IPS DF 4.7 (cell line): Measurements from ENCODE around the gene PPL.
"Not testable (repeated sequence)": the region's sequence is repeated elsewhere in the genome, so short reads cannot be mapped to it uniquely, and the experiment has no call there.

Experiments used
- DNase-seq: peaks from one replicate; pipeline ENCODE4 v3.0.0-alpha.2; 2013; ENCODE audit warnings: low spot score; ENCODE audit errors: extremely low read depth

The PPL gene

DNA sequence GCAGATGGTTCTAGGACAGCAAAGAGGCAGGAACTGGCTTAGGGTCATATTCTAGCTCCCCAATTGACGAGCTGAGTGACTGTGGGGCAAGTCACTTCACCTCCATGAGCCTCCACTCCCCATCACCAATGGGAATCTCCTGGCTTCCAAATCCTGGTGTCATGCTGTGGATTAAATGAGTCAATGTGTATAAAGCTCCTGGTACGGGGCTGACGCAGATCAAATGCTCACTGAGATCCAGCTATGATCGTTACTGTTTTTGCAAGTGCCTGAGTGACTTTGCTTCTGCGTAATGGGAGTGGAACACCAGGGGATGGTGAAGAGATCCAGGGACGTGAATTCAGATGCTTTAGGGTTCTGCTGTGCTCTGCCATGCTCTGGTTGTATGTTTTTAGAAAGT lies 23.6 kb upstream of the PPL start:
- no peak for DNase-seq

DNA sequence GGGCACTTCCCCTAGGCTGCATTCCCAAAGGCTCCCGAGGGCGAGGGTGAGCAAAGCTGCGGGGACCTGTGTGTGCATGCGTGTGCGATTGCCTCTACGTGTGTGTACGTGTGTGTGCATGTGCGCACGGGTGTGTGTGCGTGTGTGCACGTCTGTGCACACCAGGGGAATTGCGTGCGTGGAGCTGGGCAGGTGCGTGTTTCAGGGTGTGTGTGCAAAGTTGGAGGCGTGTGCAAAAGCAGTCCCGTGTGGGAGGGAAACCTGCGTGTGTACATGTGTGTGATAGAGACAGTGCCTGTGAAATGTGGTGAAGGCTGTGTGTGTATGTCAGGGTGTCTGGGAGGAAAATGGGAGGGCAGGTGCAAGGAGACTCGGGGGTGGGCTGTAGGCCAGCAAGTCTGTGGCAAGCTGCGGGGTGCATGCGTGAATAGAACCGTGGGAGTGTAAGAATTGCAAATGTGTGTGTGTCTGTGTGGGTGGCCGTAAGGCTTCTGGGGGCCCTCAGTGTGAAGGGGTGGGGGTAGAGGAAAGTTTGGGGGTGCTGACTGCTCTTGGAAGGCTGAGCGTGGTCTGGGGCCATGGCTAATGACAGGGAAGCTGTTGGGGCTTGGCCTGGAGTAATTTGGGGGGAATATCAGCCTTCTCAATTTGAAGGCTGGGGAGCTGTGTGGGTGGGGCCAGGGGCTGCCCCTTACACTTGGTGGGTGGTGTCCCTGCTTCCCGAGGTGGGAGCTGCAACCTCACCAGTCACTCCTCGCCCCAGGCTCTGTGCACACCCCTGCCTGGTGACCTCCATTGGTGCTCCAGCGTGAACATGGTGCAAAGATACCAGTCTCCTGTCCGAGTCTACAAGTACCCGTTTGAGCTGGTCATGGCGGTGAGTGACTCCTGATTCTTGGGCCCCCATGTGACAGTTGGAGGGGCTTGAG lies 21.8 kb upstream of the PPL start:
- DNase-seq = no peak

DNA sequence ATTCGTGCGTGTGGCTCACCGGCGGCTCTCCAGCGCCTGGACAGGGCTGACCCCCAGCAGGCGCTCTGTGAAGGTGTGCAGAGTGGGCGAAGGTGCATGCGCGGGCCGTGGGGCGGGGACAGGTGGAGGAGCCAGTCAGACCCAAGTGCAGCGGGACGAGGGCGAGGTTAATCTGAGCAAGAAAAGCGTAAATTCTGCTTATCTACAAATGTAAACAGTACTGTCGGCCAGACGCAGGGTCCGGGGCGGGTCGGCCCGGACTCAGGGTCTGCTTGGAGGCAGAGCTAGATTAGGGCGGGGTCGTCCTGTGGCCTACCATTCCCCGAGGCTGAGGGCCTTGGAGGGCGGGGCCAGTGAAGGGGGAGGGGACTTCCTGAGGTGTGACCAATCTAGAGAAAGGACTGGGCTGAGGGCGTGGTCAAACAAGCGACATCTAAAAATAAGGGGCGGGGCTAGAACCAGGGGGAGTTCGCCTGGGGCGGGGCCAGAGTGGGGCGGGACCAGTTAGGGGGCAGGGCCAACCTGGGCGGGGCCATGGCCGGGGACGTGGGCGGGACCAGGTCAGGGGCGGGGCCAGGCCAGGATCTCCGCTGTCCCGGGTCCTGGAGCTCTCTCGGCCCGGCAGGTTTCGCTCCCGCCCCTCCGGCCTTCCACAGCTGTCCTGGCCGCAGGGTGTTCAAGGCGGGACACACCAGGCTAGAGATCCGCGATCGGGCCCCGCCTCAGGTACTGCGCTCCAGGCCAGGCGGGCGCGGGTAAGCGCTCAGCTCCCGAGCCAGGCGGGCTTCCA lies 21.0 kb upstream of the PPL start, which contains the start of gene SEC14L5:
TSS of gene SEC14L5 (plus strand) at position 611 of the 790 bp plus-strand sequence. CDS start 994 bp downstream, outside the sequence.
- DNase-seq = peak; percentile 96

DNA sequence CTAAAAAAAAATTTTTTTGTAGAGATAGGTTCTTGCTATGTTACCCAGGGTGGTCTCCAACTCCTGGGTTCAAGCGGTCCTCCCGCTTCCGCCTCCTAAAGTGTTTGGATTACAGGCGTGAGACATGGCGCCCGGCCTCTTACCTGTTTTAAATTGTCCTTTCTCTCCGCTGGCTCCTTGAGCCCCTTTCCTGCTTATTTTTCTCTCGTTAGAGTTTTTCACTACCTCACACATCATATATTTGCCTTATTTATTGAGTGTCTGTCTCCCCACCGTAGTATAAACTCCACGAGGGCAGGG lies 20.4 kb upstream of the PPL start:
- no peak for DNase-seq

DNA sequence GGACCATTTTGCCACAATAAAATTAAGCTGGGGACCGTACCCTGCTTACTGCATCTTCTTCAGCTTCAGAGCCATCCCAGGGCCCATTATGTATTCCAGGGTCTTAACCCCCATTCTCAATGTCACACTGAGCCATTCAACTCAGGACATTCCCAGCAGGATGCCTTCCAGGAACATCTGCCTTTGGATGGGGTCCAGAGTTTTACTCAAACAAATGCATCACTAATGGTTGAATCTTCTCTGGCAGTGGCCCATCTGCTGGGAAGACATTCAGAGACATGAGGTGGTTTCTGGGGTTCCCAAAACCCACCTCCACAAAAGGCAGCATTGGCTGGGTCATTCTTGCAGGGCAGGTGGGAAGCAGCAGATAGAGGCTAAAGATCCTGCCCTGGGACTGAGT lies 17.8 kb upstream of the PPL start:
- DNase-seq = no peak

DNA sequence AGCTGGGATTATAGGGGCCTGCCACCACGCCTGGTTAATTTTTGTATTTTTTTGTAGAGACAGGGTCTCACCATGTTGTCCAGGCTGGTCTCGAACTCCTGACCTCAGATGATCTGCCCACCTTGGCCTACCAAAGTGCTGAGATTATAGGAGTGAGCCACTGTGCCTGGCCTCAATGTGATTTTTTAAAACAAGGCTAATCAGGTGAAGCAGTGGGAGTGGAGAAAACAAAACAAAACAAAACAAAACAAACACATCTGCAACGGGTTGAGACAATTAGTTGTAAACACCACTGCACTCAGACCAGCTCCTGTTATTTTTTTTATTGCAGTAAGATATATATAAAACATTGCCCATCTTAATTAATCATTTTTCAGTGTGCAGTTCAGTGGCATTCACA lies 14.6 kb upstream of the PPL start:
- not testable (repeated sequence) for DNase-seq

DNA sequence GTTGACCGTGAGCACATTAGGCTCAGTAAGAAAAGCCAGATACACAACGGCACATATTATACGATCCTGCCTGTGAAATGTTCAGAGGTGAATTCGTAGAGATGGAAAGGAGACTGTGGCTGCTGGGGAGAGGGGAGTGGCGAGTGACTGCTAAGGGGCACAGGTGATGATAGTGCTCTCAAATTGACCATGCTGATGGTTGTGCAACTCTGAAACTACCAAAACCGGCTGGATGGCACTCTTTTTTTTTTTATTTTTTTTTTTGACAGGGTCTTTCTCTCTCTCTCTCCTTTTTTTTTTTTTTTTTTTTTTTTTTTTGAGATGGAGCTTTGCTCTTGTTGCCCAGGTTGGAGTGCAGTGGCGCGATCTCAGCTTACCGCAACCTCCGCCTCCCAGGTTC lies 13.0 kb upstream of the PPL start:
- DNase-seq = no peak

DNA sequence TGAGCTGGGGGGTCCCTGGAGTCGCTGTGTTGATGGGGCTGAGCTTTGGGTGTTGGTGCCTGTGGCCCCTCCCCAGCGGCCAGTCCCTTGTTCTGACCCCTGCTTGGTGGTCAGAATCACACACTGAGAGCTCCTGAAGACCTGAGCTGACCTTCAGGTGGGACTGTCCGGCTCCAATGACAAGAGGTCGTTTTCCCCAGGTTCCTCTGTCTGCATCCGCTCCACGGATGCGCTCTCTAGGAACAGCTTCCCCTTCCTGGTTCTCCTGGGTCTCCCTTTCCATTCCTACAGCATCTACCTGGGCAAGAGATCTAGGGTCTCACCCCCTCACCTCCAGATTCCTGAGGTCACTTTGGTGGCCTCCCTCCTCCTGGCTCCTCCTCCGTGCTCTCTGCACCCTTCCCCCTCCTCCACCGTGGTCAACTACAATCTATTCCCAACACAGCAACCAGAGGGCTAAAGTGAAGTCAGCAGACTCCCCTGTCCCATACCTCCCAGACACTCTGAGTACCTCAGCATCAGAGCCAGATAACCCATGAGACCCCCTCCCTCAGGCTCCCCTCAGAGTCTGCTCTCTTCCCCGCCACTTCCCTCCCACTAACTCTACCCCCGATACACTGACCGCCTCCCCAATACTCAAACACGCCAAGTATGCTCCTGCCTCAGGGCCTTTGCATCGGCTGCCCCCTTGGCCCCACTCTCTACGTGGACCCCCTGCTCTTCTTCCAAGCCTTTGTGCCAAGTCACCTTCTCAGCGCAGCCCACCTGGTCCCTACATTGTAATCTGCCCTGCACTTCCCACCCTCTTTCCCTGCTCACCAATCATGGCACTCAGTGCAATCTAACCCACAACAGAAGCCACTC lies 12.2 kb upstream of the PPL start:
- no peak for DNase-seq

DNA sequence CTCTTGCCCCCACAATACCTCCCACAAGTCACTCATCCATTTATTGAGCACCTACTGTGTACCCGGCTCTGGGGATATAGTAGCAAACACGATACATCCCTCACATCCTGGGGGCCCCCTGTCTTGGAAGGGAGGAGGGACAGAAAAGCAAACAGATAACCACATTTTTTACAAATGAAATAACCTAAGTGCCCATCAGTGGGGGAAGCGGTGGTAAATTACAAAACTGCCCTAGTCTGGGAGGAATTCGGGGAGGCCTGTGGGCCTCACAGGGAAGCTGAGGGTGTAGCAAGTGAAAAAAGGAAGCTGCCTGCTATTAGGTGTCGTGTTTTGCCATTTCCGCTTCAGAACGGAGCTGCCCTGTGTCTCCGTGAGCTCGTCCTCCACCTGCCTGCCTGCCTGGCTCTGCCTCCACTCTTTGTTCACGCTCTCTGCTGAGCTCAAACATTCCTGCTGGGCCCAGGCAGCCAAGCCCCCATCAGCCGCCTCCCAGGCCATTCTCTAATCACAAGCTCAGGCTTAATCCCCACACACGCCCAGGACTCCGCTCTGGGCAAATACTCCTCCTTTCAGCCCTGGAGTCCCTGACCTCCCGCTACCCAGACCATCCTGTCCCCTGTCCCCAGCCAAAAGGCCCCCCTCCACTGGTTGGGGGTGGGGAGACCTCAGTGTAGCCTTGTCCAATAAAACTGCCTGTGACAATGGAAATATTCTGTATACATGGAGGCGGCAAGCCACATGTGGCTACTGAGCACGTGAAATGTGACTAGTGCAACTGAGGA lies 11.0 kb upstream of the PPL start:
- no peak for DNase-seq

DNA sequence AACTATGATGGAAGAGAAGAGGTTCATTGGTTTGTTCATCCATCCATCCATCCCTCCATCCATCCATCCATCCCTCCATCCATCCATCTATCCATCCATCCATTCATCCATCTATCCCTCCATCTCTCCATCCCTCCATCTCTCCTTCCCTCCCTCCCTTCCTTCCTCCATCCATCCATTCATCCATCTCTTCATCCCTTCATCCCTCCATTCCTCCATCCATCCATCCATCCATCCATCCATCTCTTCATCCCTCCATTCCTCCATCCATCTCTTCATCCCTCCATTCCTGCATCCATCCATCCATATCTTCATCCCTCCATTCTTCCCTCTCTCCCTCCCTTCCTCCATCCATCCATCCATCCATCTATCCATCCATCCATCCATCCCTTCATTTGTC lies 10.0 kb upstream of the PPL start:
- no peak for DNase-seq

DNA sequence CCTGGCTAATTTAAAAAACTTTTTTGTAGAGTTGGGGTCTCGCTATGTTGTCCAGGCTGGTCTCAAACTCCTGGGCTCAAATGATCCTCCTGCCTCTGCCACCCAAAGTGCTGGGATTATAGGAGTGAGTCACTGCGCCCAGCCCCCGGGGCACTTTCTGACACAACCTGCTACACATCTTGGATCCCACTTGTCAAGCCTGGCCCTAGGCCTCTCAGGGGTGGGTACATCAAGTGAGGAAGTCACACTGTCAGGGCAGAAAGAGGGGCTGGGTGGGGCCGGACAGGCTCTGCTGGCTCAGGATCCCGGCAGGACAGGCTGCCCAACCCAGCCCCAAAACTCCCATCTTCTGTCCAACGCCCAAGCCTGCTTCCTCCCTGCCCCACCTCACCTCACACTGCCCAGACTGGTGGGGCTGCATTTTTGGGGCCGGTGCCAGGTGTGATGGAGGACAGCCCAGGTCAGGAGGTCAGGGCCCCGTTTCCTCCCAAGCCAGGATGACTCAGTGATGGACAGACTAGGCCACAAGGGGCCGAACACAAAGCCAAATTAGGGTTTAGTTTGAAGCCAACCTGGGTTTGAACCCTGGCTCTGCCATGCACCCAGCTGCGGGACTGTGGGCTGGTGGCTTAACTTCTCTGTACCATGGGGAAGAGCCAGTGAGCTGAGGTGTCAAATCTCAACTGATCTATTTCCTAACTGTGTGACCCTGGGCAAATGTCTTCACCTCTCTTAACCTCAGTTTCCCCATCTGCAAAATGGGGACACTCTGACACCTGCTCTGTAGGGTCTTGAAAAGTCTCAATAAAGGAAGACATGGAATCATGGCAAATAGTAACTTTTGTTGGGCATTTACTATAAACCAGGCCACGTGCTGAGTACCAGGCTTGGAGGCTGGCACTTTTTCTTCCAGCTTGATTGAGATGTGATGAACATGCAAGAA lies 8.9 kb upstream of the PPL start:
- DNase-seq = no peak

DNA sequence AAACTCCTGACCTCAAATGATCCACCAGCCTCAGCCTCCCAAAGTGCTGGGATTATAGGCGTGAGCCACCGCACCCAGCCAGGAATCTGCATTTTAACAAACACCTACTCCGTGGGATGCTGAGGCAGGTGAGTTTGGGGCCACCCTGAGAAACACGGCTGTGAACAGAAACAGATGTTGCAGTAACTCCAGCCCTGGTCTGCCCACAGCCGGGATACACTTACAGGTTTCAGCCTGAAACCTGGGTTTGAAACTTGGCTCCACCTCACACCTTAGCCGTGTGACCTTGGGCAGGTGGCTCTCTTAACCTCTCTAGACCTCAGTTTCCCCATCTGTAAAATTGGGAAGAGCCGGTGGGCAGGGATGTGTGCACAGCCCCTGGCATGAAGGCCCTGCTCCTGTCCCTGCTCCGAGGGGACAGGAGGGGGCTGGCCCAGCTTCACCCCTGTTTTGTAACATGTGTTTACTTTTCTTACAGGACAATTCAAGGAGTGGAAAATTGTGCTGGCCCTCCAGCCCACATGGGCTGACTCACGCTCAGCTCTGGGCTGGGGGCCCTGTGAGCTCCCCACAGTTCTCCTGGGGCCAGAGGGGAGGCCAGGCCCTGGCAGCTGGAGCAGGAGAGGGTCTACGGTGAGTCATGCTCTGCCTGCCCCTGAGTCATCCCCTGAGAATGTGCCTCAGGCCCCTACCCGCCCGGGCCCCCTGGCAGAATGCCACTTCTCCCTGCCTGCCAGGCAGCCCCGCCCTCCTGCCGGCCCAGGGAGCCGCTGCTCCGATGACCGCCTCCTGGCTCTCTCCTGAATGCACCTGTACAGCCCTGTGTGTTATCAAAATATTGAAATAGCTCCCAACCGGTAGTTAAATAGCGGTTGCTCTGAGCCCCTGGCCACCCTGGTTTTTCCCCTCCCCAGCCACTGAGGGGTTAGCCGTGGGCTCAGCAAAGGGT lies 7.7 kb upstream of the PPL start:
- DNase-seq = no peak

DNA sequence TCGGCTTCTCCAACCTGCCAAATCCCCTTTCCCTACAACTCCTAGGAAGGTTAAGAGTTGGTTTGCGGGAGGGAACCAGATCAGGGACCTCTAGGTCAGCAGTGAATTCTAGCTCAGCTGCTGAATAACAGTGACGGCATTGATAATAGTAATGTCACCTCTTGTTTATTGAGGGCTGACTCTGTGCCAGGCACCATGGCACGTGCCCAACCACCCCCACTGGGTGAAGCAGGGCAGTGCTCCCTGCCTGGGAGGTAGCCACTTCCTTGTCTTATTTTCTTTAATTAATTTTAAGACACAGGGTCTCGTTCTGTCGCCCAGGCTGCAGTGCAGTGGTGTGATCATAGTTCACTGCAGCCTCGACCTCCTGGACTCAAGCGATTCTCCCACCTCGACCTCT lies 5.5 kb upstream of the PPL start:
- no peak for DNase-seq

DNA sequence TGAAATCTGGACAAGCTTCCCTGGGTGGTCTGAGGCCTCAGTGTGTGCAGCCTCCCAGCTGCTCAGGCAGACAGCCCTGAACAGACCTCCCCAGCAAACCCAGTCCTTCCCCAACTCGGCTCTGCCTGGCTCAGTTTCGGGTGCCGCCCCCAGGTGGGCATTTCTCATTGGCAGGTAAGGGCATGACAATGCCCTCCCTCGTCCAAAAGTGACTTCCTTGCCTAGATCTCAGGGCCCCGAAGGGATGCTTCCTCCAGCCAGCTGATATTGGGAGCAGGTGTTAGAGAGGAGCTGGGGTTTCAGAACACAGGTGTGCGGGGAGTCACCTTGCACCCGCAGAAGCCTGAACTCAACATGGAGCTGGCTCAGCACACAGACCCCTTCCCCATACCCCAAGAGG lies 3.8 kb upstream of the PPL start:
- no peak for DNase-seq

DNA sequence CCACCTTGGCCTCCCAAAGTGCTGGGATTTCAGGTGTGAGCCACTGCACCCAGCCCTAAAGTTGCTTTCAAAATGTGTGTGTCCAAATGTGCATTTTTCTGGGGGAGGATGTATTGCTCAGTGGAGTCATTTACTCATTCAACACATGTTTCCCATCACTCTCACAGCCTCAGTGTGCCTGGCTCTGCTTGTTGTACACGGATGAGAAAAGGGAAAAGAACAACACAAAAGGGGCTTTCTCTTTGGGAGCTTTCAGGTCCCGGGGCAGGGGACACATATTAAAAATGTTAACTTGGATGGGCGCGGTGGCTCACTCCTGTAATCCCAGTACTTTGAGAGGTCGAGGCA lies 1.7 kb upstream of the PPL start:
- no peak for DNase-seq

DNA sequence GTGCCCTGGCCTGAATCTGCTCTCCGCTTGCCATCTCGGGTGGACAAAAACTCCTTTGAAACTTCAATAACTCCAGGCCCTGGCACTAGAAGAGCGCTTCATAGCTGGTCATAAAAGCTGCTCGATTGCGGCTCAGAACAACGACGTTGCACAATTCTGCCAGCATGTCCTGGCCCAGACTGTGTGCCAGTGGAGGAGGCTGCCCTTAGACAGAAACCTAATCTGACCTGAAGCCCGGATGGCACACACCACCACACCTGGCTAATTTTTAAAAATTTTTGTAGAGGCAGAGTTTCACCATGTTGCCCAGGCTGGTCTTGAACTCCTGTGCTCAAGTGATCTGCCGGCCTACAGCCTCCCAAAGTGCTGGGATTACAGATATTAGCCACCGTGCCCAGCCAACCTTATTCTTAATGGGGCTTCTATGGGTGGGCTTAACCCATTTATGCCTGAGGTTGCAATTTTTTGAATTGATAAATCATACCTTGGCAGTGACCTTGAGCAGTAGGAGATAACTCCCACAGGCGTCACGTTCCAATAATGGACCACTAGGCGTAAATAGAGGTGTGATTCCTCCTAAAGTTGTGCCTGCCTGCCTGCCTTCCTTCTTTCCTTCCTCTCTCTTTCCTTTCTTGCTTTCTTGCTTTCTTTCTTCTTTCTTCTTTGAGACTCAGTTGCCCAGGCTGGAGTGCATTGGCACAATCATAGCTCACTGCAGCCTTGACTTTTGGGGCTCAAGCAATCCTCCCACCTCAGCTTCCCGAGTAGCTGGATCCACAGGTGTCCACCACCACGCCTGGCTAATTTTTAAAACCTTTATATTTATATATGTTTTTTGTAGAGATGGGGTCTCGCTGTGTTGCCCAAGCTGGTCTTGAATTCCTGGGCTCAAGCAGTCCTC lies 1.1 kb upstream of the PPL start:
- no peak for DNase-seq

DNA sequence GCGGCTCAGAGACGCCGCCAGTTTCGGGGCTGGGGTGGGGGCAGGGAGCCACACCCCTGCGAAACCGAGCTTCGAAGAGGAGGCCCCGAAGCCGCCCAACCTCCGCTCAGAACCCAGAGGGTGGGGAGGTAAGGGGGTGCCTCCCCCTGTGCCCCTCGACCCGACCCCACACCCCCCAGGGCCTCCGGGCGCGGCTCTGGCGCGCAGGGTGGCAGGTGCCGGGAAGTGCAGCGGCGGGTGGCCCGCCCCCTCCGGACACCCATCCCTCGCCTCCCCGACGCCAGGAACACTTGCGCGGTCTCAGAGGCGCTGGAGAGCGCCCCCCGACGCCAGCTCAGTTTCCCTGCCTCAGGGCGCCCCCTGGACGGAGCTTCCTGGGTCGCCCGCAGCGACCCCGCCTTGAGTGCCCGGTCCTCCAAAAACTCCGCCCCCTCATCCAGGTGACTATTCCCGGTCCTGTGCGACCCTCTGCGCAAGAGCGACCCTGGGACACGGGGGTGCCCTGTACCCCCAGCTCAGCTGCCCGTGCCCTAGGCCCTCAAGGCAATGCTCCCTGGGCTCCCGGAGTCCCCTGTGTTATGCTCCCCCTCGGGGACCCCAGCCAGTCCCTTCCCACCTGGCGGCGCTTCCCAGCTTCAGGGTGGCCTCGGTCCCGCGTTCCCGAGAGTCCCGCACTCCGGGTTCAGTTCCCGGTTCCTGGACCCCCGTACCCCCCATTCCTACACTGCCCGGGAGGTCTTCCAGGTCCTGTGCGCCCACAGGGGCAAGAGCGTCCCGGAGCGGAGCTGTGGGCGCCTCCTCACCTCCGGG lies 562 bp downstream of the PPL start:
- no peak for DNase-seq
